ENCODE data around the gene LAMB3.
"Not testable (repeated sequence)": the region's sequence is repeated elsewhere in the genome, so short reads cannot be mapped to it uniquely, and the experiment has no call there.

The LAMB3 gene

GRCh38 chr1:209652121-209652735 lies at the start of gene LAMB3:
Gene LAMB3, minus strand, starts transcription at chr1:209652425. Its CDS starts 1,481 bp downstream, at chr1:209650944.
- no peak for DNase-seq (ENCODE audit: low read depth in 2 of 2)

- DNase-seq (ENCODE audit: low read depth in 2 of 2): not testable (repeated sequence)
These were observed 48.5 kb upstream of the LAMB3 start for GRCh38 chr1:209700686-209701085.

GRCh38 chr1:209697126-209697525 lies 44.9 kb upstream of the LAMB3 start:
- DNase-seq (ENCODE audit: low read depth in 2 of 2): no peak

GRCh38 chr1:209696673-209697072 lies 44.4 kb upstream of the LAMB3 start:
- DNase-seq (ENCODE audit: low read depth in 2 of 2): no peak

GRCh38 chr1:209692745-209693504 lies 40.7 kb upstream of the LAMB3 start:
- peak; percentile 30 to 41 for DNase-seq (ENCODE audit: low read depth in 2 of 2)

GRCh38 chr1:209692296-209692695 lies 40.1 kb upstream of the LAMB3 start:
- no peak for DNase-seq (ENCODE audit: low read depth in 2 of 2)

- DNase-seq (ENCODE audit: low read depth in 2 of 2): no peak
These were observed 39.0 kb upstream of the LAMB3 start for GRCh38 chr1:209691237-209691636.

GRCh38 chr1:209689477-209689876 lies 37.3 kb upstream of the LAMB3 start:
- DNase-seq (ENCODE audit: low read depth in 2 of 2): no peak

GRCh38 chr1:209688746-209689234 lies 36.6 kb upstream of the LAMB3 start:
- DNase-seq (ENCODE audit: low read depth in 2 of 2): no peak

- no peak for DNase-seq (ENCODE audit: low read depth in 2 of 2)
These were observed 34.1 kb upstream of the LAMB3 start for GRCh38 chr1:209686322-209686721.

GRCh38 chr1:209685821-209686220 lies 33.6 kb upstream of the LAMB3 start:
- no peak for DNase-seq (ENCODE audit: low read depth in 2 of 2)

GRCh38 chr1:209678981-209679539 lies 26.8 kb upstream of the LAMB3 start:
- no peak for DNase-seq (ENCODE audit: low read depth in 2 of 2)

- no peak for DNase-seq (ENCODE audit: low read depth in 2 of 2)
These were observed 23.4 kb upstream of the LAMB3 start for GRCh38 chr1:209675565-209676154.

- DNase-seq (ENCODE audit: low read depth in 2 of 2): no peak
These were observed 22.8 kb upstream of the LAMB3 start, which contains the start of gene G0S2 for GRCh38 chr1:209674957-209675564. Gene G0S2, plus strand, starts transcription at chr1:209675412. Its CDS starts 273 bp downstream, at chr1:209675685.

- DNase-seq (ENCODE audit: low read depth in 2 of 2): no peak
These were observed 21.6 kb upstream of the LAMB3 start for GRCh38 chr1:209673631-209674417.

- DNase-seq (ENCODE audit: low read depth in 2 of 2): no peak
These were observed 20.7 kb upstream of the LAMB3 start for GRCh38 chr1:209672705-209673630.

- no peak for DNase-seq (ENCODE audit: low read depth in 2 of 2)
These were observed 18.3 kb upstream of the LAMB3 start for GRCh38 chr1:209670441-209671082.

- DNase-seq (ENCODE audit: low read depth in 2 of 2): no peak
These were observed 15.5 kb upstream of the LAMB3 start for GRCh38 chr1:209667708-209668107.

- DNase-seq (ENCODE audit: low read depth in 2 of 2): no peak
These were observed 14.9 kb upstream of the LAMB3 start for GRCh38 chr1:209667103-209667502.
